Left colon (tissue), 2 donors: Measurements from ENCODE around the gene SYTL3. TPM values are rescaled to one million over a fixed set of nuclear protein-coding genes. Genes with fewer than 3 reads are reported as not detected.
A peak's percentile ranks its signal among the peaks of the same experiment; 100 is the strongest.

ENCODE experiments used
- ATAC-seq: fragments of 200-7000 bp; cut with Tn5 transposase; one replicate; pipeline ENCODE4 v1.9.1; 2020; ENCODE audit warnings: mild to moderate bottlenecking, moderate library complexity
- DNase-seq, 2 donors: peaks; one replicate each; pipeline ENCODE4 v3.0.0-alpha.2; 2020
- intact Hi-C, 2 donors: fragments of 100-400 bp; cut with DNase I in 1 of 2; cut with micrococcal nuclease in 1 of 2; formaldehyde crosslinking; loops; one replicate each; pipeline versions ENCODE4 v1.11.2 to v1.14.0; 2022; cut with DNase I, micrococcal nuclease
- total RNA-seq, 2 donors: library from RNA; stranded (reverse); fragmentation: NEBNext Ultra II Directional; extraction: Animal tissue kit (Norgen Biotek cat#: 25700); gene quantifications; one replicate each; pipeline ENCODE4 v1.2.1, GENCODE V29; 2021
- donor health status: DM: no; HTN: no; CAD: no.
- donor health status: DM: yes; HTN: yes; CAD: no.

Gene SYTL3
- total RNA-seq, 2 donors from 2014 or later, result 2.6 to 2.7 TPM

DNA sequence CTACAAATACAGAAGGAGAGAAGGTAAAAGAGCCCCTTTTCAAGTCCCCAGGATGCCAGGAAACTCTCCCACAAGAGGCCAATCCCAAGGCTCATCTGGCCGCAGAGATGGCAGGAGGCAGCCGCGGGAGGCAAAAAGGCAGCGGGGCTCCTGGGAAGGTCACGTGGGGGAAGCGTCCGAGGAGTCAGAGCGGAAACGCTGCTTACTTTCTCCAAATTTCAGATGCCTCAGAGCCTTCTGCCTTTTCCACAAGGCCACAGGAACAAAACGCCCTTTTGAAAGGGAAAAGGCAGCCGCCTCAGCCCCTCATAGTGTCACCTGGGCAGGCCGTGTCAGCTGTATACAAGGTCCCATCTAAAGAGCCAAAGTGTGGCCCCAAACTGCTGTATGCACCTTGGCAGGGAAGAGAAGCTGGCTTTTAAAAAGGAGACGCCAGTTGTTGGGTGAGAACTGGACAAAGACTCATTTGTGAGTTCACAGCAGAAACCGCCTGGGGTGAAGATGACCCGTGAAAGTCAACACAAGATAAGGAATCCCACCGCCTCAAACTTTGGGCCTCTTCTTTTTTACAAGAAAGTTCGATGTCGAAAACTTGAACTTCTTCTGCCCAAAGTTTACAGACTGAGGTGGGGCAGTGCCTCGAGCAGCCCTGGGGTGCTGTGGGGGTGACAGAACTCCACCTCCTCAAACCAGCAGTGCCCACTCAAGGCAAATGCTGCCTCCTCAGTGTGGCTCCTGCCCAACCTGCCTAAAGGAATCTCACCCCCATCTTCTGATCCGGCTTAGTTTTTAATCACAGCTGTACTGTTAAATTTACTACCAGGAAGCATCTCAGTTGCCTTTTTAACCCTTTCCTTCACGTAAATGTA, 124.0 kb downstream of the SYTL3 start:
- ATAC-seq (peak; percentile 11), DNase-seq (peak in 1 of 2 donors; percentile 40)
- intact Hi-C loops, result no loop called here

DNA sequence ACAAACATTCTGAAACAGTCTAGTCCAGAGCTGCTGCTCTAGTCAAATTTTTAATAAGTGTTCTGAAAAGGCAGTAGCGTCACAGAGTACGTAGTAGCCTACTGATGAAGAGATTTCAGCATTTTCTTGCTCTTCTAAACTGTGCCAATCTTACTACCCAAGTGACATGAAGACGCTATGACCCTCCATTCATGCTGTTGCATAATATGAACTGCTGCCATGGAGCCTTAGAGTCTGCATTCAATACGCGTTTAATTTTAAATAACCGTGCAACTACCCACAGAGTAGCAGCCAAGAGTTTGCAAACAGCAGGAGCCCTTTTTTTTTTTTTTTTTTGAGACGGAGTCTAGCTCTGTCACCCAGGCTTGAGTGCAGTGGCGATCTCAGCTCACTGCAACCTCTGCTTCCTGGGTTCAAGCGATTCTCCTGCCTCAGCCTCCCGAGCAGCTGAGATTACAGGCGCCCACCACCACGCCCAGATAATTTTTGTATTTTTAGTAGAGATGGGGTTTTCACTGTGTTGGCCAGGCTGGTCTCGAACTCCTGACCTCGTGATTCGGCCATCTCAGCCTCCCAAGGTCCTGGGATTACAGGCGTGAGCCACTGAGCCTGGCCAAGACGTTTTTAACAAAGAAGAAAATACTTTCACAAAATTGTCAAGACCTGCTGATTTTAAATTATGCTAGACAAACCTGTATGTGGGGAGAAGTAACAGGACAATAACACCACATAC, 125.0 kb downstream of the SYTL3 start:
- intact Hi-C loops, result no loop called here
- ATAC-seq, result no peak
- DNase-seq, result no peak

- no peak for DNase-seq
- ATAC-seq, result no peak
- intact Hi-C loops, result no loop called here
These were observed 126.0 kb downstream of the SYTL3 start for GRCh38 chr6:158775832-158776231.

GRCh38 chr6:158776737-158777136, 126.9 kb downstream of the SYTL3 start:
- DNase-seq, result no peak
- ATAC-seq, result no peak
- intact Hi-C loops, result no loop called here

- ATAC-seq, result no peak
- intact Hi-C loops, result no loop called here
- no peak for DNase-seq
These were observed 127.7 kb downstream of the SYTL3 start for GRCh38 chr6:158777510-158777909.

- intact Hi-C loops, result no loop called here
- ATAC-seq, result peak; percentile 55
- DNase-seq, result no peak
These were observed 128.2 kb downstream of the SYTL3 start for GRCh38 chr6:158778005-158778527.

DNA sequence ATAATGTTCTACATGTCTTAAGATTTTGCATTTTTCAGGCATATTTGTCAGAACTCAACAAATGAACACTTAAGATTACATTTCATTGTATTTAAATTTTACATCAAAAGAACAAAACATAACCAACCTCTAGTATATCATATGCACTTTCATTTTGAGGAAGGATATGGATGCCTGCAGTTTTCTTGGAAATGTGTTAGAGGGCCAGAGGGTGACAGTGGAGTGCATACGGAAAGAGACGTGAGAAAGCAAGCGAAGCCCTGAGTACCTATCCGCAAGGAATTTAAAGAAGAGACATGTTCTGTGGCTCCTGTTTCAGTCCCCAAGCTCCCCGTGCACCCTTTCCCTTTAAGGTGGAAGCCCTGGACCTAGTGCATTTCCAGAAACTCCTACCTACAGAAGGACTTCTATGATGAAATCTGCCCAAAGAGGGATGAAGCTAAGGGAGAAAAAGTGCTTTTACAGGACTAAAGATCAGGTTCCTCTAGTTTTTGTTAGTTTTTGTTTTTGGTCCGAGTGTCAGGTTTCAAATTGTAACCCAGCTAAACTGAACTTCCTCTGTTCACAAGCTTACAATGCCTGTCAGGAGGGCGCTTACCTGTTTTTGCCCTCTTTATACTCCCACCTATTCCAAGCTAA, 130.5 kb downstream of the SYTL3 start:
- ATAC-seq (no peak), DNase-seq (no peak)
- intact Hi-C loops, result no loop called here

- intact Hi-C loops, result no loop called here
These were observed 131.3 kb downstream of the SYTL3 start for GRCh38 chr6:158780988-158781691.

DNA sequence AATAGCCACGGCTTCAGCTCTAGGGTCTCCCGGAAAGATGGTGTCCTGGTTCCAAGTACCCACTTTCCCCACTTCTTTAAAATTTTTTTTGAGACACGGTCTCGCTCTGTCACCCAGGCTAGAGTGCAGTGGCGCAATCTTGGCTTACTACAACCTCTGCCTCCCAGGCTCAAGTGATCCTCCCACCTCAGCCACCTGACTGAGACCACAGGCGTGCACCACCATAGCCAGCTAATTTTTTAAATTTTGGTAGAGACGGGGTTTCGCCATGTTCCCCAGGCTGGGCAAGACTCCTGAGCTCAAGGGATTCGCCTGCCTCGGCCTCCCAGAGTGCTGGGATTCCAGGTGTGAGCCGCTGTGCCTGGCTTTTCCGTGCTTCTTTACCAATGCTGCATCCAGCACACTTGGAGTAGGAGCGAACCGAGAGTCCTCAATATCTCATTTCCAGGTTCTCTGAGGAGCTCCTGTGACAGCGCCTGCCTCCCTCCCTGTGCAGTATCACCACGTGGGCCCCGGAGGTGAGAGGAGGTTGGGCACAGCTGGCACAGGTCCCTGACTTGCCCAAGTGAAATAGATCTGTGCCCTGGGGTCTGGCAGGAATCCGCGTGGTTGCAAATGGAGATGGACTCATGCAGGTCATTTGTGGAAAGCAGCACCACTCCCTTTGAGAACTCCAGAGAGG, 132.0 kb downstream of the SYTL3 start:
- ATAC-seq (no peak), DNase-seq (peak in 1 of 2 donors; percentile 30)
- intact Hi-C loops, result no loop called here

More at GRCh38 chr6:158780988-158781691, 131.3 kb downstream of the SYTL3 start:
- ATAC-seq (peak; percentile 70), DNase-seq (peak; percentile 59 to 75)

- intact Hi-C loops, result no loop called here
- ATAC-seq (no peak), DNase-seq (no peak)
These were observed 132.7 kb downstream of the SYTL3 start for GRCh38 chr6:158782432-158783166.

GRCh38 chr6:158783167-158783450, 133.3 kb downstream of the SYTL3 start:
- intact Hi-C loops, result no loop called here
- DNase-seq (peak in 1 of 2 donors; percentile 22), ATAC-seq (no peak)

DNA sequence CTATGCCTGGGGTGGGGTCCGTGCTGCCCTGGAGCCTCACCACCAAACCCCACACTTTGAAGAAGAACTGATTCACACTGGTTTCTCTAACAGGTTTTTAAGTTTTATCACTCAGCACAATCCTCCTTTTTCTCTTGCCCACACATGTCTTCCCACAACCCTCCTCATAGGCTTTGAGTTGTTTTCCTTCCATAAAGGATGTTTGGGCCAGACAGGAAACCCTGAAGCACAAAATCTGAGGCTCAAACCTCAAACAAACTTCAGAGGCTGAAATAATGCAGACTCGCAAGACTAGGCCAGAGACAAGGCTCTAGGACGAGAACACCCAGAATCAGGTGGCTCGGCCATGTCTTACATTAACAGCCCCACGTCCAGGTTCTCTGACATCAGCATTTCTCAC, 134.0 kb downstream of the SYTL3 start:
- intact Hi-C loops, result no loop called here
- ATAC-seq, result no peak
- DNase-seq, result no peak

DNA sequence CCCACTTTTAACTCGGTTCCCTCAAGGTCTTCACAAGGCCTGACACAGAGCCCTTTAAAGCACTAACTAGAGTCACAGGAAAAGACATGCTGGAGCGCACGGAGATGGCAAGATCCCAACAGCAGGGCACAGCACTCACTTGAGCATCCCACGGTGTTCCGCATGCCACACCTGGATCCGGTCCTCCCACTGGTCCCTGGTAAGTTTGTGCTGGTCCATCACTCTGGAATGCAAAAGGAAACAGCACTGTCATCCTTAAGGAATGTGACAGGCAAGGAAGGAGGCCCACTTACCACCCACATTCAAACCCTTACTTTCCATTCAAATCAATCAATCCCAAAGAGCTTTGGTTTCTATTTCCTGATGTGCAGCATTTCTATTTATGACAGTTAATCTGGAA, 134.7 kb downstream of the SYTL3 start:
- intact Hi-C loops, result no loop called here
- ATAC-seq, result no peak
- no peak for DNase-seq

DNA sequence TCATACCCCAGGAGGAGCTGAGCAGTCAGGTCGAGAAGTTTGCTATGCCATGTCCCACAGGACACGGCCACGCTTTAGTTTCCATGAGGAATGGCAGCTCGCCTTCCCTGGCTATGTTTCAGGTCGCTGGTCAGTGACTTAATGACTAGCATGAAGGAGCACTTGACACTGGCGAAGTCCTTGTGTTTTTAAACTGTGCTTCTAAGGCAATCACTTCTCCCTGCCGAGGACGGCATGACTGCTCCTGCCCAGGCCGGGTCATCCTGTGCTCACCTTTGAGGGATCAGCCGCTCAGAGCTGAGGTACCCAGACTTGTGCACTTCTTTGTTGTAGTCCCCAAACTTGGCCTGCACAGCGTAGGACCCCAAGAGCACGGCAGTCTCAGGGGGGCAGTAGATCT, 135.2 kb downstream of the SYTL3 start:
- DNase-seq (no peak), ATAC-seq (no peak)
- intact Hi-C loops, result no loop called here

- DNase-seq (peak in 1 of 2 donors; percentile 61), ATAC-seq (peak; percentile 87)
- intact Hi-C loops, result no loop called here
These were observed 136.9 kb downstream of the SYTL3 start for GRCh38 chr6:158786645-158787304.

GRCh38 chr6:158787395-158787794, 137.5 kb downstream of the SYTL3 start:
- ATAC-seq (no peak), DNase-seq (peak in 1 of 2 donors; percentile 26)
- intact Hi-C loops, result no loop called here
